GM21619 (cell line): ENCODE results near the gene LMX1B.
"Not testable (repeated sequence)": the region's sequence is repeated elsewhere in the genome, so short reads cannot be mapped to it uniquely, and the experiment has no call there.

Source experiments
- ATAC-seq: cut with Tn5 transposase; IDR thresholded peaks from one replicate; pipeline ENCODE4 v1.9.1; 2021; ENCODE audit not compliant: unreplicated experiment

The LMX1B gene

GRCh38 chr9:126652140-126652582 is 38.4 kb downstream of the LMX1B start:
- no peak for ATAC-seq

- ATAC-seq, result no peak
Measured at GRCh38 chr9:126654124-126654523, 40.4 kb downstream of the LMX1B start.

GRCh38 chr9:126656214-126656613 is 42.5 kb downstream of the LMX1B start:
- not testable (repeated sequence) for ATAC-seq

GRCh38 chr9:126658201-126658825 is 44.6 kb downstream of the LMX1B start:
- no peak for ATAC-seq

- no peak for ATAC-seq
Measured at GRCh38 chr9:126658956-126659555, 45.3 kb downstream of the LMX1B start.

GRCh38 chr9:126661122-126661520 is 47.4 kb downstream of the LMX1B start:
- ATAC-seq, result no peak

GRCh38 chr9:126661521-126662251 is 48.0 kb downstream of the LMX1B start:
- ATAC-seq, result no peak

- ATAC-seq, result no peak
Measured at GRCh38 chr9:126663661-126664072, 49.9 kb downstream of the LMX1B start.

GRCh38 chr9:126664900-126665643 is 51.3 kb downstream of the LMX1B start:
- no peak for ATAC-seq

GRCh38 chr9:126665644-126666035 is 51.9 kb downstream of the LMX1B start:
- no peak for ATAC-seq

- no peak for ATAC-seq
Measured at GRCh38 chr9:126666155-126666803, 52.6 kb downstream of the LMX1B start.

- no peak for ATAC-seq
Measured at GRCh38 chr9:126667190-126668055, 53.7 kb downstream of the LMX1B start.

GRCh38 chr9:126668058-126668457 is 54.3 kb downstream of the LMX1B start:
- no peak for ATAC-seq

- no peak for ATAC-seq
Measured at GRCh38 chr9:126669108-126669507, 55.4 kb downstream of the LMX1B start.

GRCh38 chr9:126670270-126670669 is 56.5 kb downstream of the LMX1B start:
- no peak for ATAC-seq

- ATAC-seq, result no peak
Measured at GRCh38 chr9:126671381-126671831, 57.7 kb downstream of the LMX1B start.

GRCh38 chr9:126671983-126672382 is 58.3 kb downstream of the LMX1B start:
- no peak for ATAC-seq

- no peak for ATAC-seq
Measured at GRCh38 chr9:126672634-126673284, 59.0 kb downstream of the LMX1B start.

- no peak for ATAC-seq
Measured at GRCh38 chr9:126673689-126674364, 60.1 kb downstream of the LMX1B start.
